Measurements from ENCODE around the gene ITGB6. TPM values are rescaled to one million over a fixed set of nuclear protein-coding genes. Genes with fewer than 3 reads are reported as not detected.

ITGB6 gene
- total RNA-seq, 6 experiments from 2014 or later, result 0.11 to 0.68 (median 0.44) TPM; not detected in 2

DNA sequence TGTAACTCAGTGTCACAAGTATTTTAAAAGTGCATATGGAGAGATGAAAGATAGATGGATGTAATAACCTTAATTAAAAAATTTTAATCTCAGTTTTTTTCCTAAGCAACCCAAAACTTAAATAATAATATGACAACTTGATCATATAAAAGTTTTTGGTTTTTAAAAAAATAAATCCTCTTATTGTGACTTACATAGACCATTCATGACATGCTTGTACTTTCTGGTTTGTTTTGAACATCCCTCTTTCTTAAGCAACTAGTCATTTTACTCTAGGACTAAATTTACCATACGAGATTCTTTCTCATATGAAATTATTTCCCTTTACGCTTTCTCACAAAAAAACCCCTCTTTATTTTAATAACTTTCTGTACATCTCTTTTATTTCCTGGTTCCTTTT lies 131.2 kb downstream of the ITGB6 start:
- H3K27me3 ChIP-seq, result no peaks in the 10 kb centered on the region
- intact Hi-C loops (cut with DNase I), result no loop called here
- TF ChIP-seq CTCF (IDR thresholded peaks at IDR 0.05), result no peak
- no peak for TF ChIP-seq POLR2A (IDR thresholded peaks at IDR 0.05)
- H3K4me1 ChIP-seq, result no peaks in the 10 kb centered on the region
- no peak for DNase-seq
- no peak for ATAC-seq
- no peaks in the 10 kb centered on the region for H3K36me3 ChIP-seq
- H3K4me3 ChIP-seq, result no peak overlapping the region
- no peak overlapping the region for H3K27ac ChIP-seq
- H3K9me3 ChIP-seq, result peaks cover 0 to 3% (median 0%) of the 10 kb centered on the region in 4 donors
- 67% methylated on average over 2 of the region's 2 CpGs for WGBS (ENCODE audit: insufficient coverage, low coverage, low lambda C conversion rate, missing lambda C conversion rate)

- TF ChIP-seq CTCF (IDR thresholded peaks at IDR 0.05) (no peak), POLR2A (IDR thresholded peaks at IDR 0.05) (no peak)
- H3K27me3 ChIP-seq, result peaks cover 0 to 5% of the 10 kb centered on the region in 2 donors
- no peak for ATAC-seq
- H3K9me3 ChIP-seq, result peaks cover 0 to 3% (median 0%) of the 10 kb centered on the region in 4 donors
- DNase-seq, result no peak
- peaks cover 0 to 6% (median 0%) of the 10 kb centered on the region in 4 donors for H3K4me1 ChIP-seq
- no peak overlapping the region for H3K4me3 ChIP-seq
- H3K36me3 ChIP-seq, result no peaks in the 10 kb centered on the region
- WGBS (ENCODE audit: insufficient coverage, low coverage, low lambda C conversion rate, missing lambda C conversion rate), result 86% methylated on average over 1 of the region's 1 CpG
- H3K27ac ChIP-seq, result no peak overlapping the region
- intact Hi-C loops (cut with DNase I), result no loop called here
Measured at GRCh38 chr2:160064916-160065315, 135.2 kb downstream of the ITGB6 start.

DNA sequence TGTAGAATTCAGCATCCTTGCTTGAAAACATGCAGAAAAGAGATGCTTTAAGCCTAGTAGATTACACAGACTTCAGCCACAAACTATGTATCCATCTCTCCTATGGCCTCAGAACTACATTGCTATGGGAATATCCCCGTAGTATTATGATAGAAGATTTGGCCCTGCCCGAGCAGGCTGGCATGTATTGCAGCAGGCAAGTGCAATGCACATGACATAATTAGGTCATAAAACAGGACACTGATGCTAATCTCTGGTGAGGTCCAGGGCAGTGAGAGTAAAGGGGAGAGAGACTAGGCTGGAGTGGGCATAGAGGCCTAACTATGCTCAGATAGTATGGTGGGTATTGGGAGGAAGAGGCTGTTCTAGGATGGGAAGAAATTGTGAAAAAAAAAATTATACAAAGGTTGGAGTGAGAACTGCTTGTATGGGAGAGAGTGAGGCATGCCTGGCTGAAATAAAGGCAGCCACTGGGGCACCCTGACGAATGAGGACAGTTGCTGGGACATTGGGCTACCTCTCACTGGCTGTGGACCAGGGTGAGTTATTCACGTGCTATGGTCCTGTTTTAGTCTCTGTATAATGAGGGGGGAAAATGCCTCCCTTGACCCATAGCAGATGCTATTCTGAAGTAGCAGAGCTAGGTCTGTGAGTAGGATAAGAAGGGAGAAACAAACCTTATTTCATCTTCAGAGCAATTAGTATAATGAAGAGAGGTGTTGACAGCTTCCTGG lies 136.0 kb downstream of the ITGB6 start:
- intact Hi-C loops (cut with DNase I), result no loop called here
- Histone ChIP-seq H3K27ac (no peak overlapping the region), H3K9me3 (peaks cover 0 to 3% (median 0%) of the 10 kb centered on the region in 4 donors), H3K4me3 (no peak overlapping the region), H3K4me1 (peaks cover 0 to 6% (median 0%) of the 10 kb centered on the region in 4 donors), H3K27me3 (peaks cover 0 to 5% of the 10 kb centered on the region in 2 donors), H3K36me3 (no peaks in the 10 kb centered on the region)
- DNase-seq, result no peak
- WGBS (ENCODE audit: insufficient coverage, low coverage, low lambda C conversion rate, missing lambda C conversion rate), result 85% methylated on average over 4 of the region's 4 CpGs
- no peak for TF ChIP-seq POLR2A (IDR thresholded peaks at IDR 0.05)
- no peak for ATAC-seq

DNA sequence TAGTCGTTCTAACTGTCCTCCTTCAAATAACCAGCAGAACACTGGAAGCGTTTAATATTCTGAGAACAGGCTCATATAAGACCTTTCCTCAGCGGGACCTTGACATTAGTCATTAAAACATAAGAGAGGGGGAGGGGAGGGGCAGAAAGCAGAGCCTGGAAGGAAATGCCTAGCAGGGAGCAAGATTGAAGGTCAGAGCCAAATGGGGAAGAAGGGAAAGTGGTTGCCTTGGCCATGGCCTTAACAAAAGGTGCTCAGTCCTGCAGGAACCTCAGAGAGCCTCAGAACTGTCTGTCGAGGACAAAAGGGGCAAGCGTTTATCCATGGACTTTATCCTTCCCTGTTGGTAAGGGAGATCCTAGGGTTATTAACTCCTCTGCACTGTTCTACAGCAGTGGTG lies 136.8 kb downstream of the ITGB6 start:
- DNase-seq (no peak), ATAC-seq (peak in 2 of 4 donors; percentile 14 to 16)
- H3K4me1 ChIP-seq, result peaks cover 0 to 6% (median 0%) of the 10 kb centered on the region in 4 donors
- 40% methylated on average over 5 of the region's 5 CpGs for WGBS (ENCODE audit: insufficient coverage, low coverage, low lambda C conversion rate, missing lambda C conversion rate)
- TF ChIP-seq POLR2A (IDR thresholded peaks at IDR 0.05) (no peak), CTCF (IDR thresholded peaks at IDR 0.05) (no peak)
- peaks cover 0 to 5% of the 10 kb centered on the region in 2 donors for H3K27me3 ChIP-seq
- H3K4me3 ChIP-seq, result no peak overlapping the region
- no peak overlapping the region for H3K27ac ChIP-seq
- peaks cover 0 to 3% (median 0%) of the 10 kb centered on the region in 4 donors for H3K9me3 ChIP-seq
- intact Hi-C loops (cut with DNase I), result no loop called here
- no peaks in the 10 kb centered on the region for H3K36me3 ChIP-seq

DNA sequence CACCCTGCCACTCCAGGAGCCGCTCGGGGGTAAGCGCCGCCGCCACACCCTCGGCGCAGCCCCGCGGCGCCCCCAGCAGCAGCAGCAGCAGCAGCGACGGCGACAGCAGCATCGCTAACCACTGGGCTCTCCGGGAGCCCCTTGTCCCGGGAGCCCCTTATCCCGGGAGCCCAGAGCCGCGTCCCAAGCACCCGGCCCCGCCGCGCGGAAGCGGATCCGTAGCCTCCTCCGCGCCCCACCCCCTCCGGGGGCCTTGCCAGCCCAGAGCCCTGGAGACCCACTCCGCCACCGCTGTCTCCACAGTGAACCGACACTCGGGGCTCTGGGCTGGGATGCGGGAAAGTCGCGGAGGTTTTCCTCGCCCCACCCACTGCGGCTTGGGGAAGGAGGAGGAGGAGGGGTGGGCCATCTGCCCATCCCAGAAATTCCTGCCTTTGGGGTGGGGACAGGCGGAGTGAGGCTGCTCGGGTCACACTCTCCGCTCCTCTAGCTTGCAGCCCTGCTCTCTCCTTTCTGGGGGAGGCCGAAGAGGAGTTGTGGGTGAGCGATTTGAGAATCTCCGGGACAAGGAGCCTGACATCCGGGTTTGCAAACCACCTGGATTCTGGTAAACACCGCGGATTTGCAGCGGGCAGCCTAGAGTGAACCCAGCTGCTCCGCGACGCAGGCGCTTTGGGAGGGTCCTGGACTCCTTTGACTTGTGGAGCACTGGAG lies 137.6 kb downstream of the ITGB6 start, which contains the start of gene PLA2R1:
Gene PLA2R1, minus strand, starts transcription at position 324 of the 714 bp plus-strand sequence. Its CDS starts 212 bp downstream, at position 112.
- H3K36me3 ChIP-seq, result no peaks in the 10 kb centered on the region
- peaks cover 0 to 6% (median 0%) of the 10 kb centered on the region in 4 donors for H3K4me1 ChIP-seq
- peak within 1 kb of the TSS; percentile 40 to 56 (median 44) for H3K4me3 ChIP-seq
- no peak within 1 kb of the TSS for H3K27ac ChIP-seq
- no CpG with 5 or more reads among the region's 52 CpGs for WGBS (ENCODE audit: insufficient coverage, low coverage, low lambda C conversion rate, missing lambda C conversion rate)
- TF ChIP-seq POLR2A (IDR thresholded peaks at IDR 0.05), result no peak
- no peak for TF ChIP-seq CTCF (IDR thresholded peaks at IDR 0.05)
- peak; percentile 42 to 58 (median 56) for ATAC-seq
- no peaks in the 10 kb centered on the region for H3K9me3 ChIP-seq
- intact Hi-C loops (cut with DNase I), result no loop called here
- peak in 1 of 3 donors; percentile 37 for DNase-seq
- peaks cover 0 to 5% of the 10 kb centered on the region in 2 donors for H3K27me3 ChIP-seq

Measured in right lobe of liver (tissue), 6 donors.